ENCODE data around the gene ESD.

GRCh38 chr13:46739447-46740098 lies 57.4 kb downstream of the ESD start:
- TF ChIP-seq CTCF (IDR thresholded peaks at IDR 0.05) (no peak), POLR2A (IDR thresholded peaks at IDR 0.05) (no peak)
